Measurements from ENCODE around the gene HOGA1.

- TF ChIP-seq, protein P1, sequence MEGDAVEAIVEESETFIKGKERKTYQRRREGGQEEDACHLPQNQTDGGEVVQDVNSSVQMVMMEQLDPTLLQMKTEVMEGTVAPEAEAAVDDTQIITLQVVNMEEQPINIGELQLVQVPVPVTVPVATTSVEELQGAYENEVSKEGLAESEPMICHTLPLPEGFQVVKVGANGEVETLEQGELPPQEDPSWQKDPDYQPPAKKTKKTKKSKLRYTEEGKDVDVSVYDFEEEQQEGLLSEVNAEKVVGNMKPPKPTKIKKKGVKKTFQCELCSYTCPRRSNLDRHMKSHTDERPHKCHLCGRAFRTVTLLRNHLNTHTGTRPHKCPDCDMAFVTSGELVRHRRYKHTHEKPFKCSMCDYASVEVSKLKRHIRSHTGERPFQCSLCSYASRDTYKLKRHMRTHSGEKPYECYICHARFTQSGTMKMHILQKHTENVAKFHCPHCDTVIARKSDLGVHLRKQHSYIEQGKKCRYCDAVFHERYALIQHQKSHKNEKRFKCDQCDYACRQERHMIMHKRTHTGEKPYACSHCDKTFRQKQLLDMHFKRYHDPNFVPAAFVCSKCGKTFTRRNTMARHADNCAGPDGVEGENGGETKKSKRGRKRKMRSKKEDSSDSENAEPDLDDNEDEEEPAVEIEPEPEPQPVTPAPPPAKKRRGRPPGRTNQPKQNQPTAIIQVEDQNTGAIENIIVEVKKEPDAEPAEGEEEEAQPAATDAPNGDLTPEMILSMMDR (optimal IDR thresholded peaks at IDR 0.05 in 1 of 3, IDR thresholded peaks at IDR 0.05 in 1 of 3, conservative IDR thresholded peaks at IDR 0.05 in 1 of 3; ENCODE audit: extremely low read depth in 1 of 3, insufficient read depth in 2 of 3, low read length in 3 of 3), result no peak
- TF ChIP-seq EZH2 (IDR thresholded peaks at IDR 0.05; ENCODE audit: low read length), result no peak
These were observed 34.4 kb upstream of the HOGA1 start for GRCh38 chr10:97549587-97550322.

Data from keratinocyte (primary cell).